GM12878 (cell line): ENCODE measurements around the gene CTCFL. TPM values are rescaled to one million over a fixed set of nuclear protein-coding genes. Genes with fewer than 3 reads are reported as not detected.

Experiments used
- ATAC-seq: fragments of 200-7000 bp; cut with Tn5 transposase; 3 replicates; pipeline ENCODE4 v1.9.1; 2020; ENCODE audit warnings: mild to moderate bottlenecking, moderate library complexity
- BruUV-seq: library from RNA; stranded (reverse); fragments of 400-500 nt; replicated peaks from 2 replicates; lab custom pipeline; 2021; lab: Mats Ljungman, UMichigan
- CTCF ChIA-PET: fragments of 300-600 bp; sonication (Branson Sonifier 250); formaldehyde crosslinking; extraction: SDS; loops from one replicate; lab custom pipeline; 2021; ENCODE audit warnings: inconsistent platforms; lab: Yijun Ruan, JAX
- POLR2A ChIA-PET: fragments of 350-600 bp; formaldehyde crosslinking; extraction: SDS; loops from one replicate; lab custom pipeline; 2021; ENCODE audit warnings: inconsistent platforms; lab: Charles Lee
- RAD21 ChIA-PET: fragments of 300-600 bp; sonication (Branson Sonifier 250); formaldehyde crosslinking; loops from one replicate; lab custom pipeline; 2023; ENCODE audit warnings: antibody characterized with exemption; ENCODE audit not compliant: unreplicated experiment; lab: Charles Lee
- SMC1A ChIA-PET: fragments of 300-600 bp; sonication (Branson Sonifier 250); formaldehyde crosslinking; loops from one replicate; lab custom pipeline; 2023; ENCODE audit not compliant: unreplicated experiment, uncharacterized antibody; lab: Charles Lee
- DNase-seq: peaks from one replicate; pipeline ENCODE4 v3.0.0-alpha.2; 2011; ENCODE audit warnings: low read depth, low spot score
- FAIRE-seq: peaks from 3 replicates; lab custom pipeline; 2011; peaks lifted over from hg19 to GRCh38; lab: Jason Lieb, UNC
- H2AFZ ChIP-seq: 2 replicates; pipeline ENCODE4 v1.6.0; 2011; ENCODE audit warnings: low read depth, low read length, control low read depth; ENCODE audit not compliant: control insufficient read depth
- H3K27ac ChIP-seq: 2 replicates; pipeline ENCODE4 v1.5.1; 2011; ENCODE audit warnings: control low read depth; ENCODE audit not compliant: control insufficient read depth, insufficient read depth
- H3K27me3 ChIP-seq, 2 experiments: replicated peaks in 1 of 2; 2 replicates each; pipeline versions ENCODE4 v1.6.0 to v1.6.1; 2011; ENCODE audit warnings: low read length in 1 of 2; ENCODE audit not compliant: control insufficient read depth in 2 of 2, insufficient read depth in 2 of 2
- H3K36me3 ChIP-seq, 2 experiments: 2 replicates each; pipeline ENCODE4 v1.5.1; 2011; ENCODE audit warnings: low read length in 1 of 2; ENCODE audit not compliant: control insufficient read depth in 2 of 2, insufficient read depth in 2 of 2
- H3K4me1 ChIP-seq: 2 replicates; pipeline ENCODE4 v1.6.1; 2011; ENCODE audit warnings: mild to moderate bottlenecking, low read length, moderate library complexity, mixed read lengths; ENCODE audit not compliant: control insufficient read depth, insufficient read depth
- H3K4me2 ChIP-seq: 2 replicates; pipeline ENCODE4 v1.6.0; 2011; ENCODE audit warnings: control low read depth; ENCODE audit not compliant: control insufficient read depth, insufficient read depth
- H3K4me3 ChIP-seq: fragments of 200-600 bp; sonication (generic); 2 replicates; pipeline ENCODE4 v1.5.1; 2016
- H3K79me2 ChIP-seq: 2 replicates; pipeline ENCODE4 v1.6.0; 2011; ENCODE audit warnings: low read length; ENCODE audit not compliant: control insufficient read depth, insufficient read depth
- H3K9ac ChIP-seq: 2 replicates; pipeline ENCODE4 v1.8.0; 2011; ENCODE audit warnings: low read length, control low read depth, mixed read lengths; ENCODE audit not compliant: control insufficient read depth, insufficient read depth
- H3K9me3 ChIP-seq: replicated peaks from 3 replicates; pipeline ENCODE4 v1.5.1; 2011; ENCODE audit warnings: mild to moderate bottlenecking, low read length; ENCODE audit not compliant: control insufficient read depth, insufficient read depth
- H4K20me1 ChIP-seq: 2 replicates; pipeline ENCODE4 v1.6.0; 2011; ENCODE audit not compliant: control insufficient read depth, insufficient read depth
- BMI1 ChIP-seq: fragments of 450-650 bp; IDR thresholded peaks from 2 replicates; pipeline ENCODE4 v1.6.1; 2016; ENCODE audit warnings: mild to moderate bottlenecking, moderate library complexity, borderline replicate concordance
- HSF1 ChIP-seq: fragments of 150-350 bp; IDR thresholded peaks from 2 replicates; pipeline ENCODE4 v1.6.1; 2014; ENCODE audit warnings: mild to moderate bottlenecking, low read depth, low read length
- KLF5 ChIP-seq: fragments of 450-650 bp; IDR thresholded peaks from 2 replicates; pipeline ENCODE4 v1.6.1; 2014; ENCODE audit warnings: mild to moderate bottlenecking; ENCODE audit not compliant: partially characterized antibody
- MXI1 ChIP-seq: fragments of 150-350 bp; IDR thresholded peaks from 2 replicates; pipeline ENCODE4 v1.6.1; 2011; ENCODE audit warnings: low read depth, mild to moderate bottlenecking, inconsistent platforms, low read length, improper control_type of control experiment
- NFYA ChIP-seq: IDR thresholded peaks from 2 replicates; pipeline ENCODE4 v1.6.1; 2011; ENCODE audit warnings: low read depth, mild to moderate bottlenecking, low read length, improper control_type of control experiment, borderline replicate concordance
- NR2C2 ChIP-seq: IDR thresholded peaks from 2 replicates; pipeline ENCODE4 v1.6.1; 2011; ENCODE audit warnings: borderline replicate concordance, low read depth; ENCODE audit not compliant: control insufficient read depth, insufficient read length
- POLR2A ChIP-seq: IDR thresholded peaks from 2 replicates; pipeline ENCODE4 v1.6.1; 2011; ENCODE audit warnings: low read depth, mild to moderate bottlenecking, low read length
- RAD21 ChIP-seq: IDR thresholded peaks from 2 replicates; pipeline ENCODE4 v1.6.1; 2011; ENCODE audit warnings: mild to moderate bottlenecking, low read depth, low read length, moderate library complexity; ENCODE audit not compliant: insufficient read depth
- RAD51 ChIP-seq: fragments of 450-650 bp; IDR thresholded peaks from 2 replicates; pipeline ENCODE4 v1.6.1; 2016; ENCODE audit warnings: moderate library complexity, mild to moderate bottlenecking, inconsistent platforms
- SIX5 ChIP-seq: IDR thresholded peaks from 2 replicates; pipeline ENCODE4 v1.6.1; 2011; ENCODE audit warnings: mild to moderate bottlenecking, low read depth, low read length, moderate library complexity; ENCODE audit not compliant: severe bottlenecking
- SMAD1 ChIP-seq: fragments of 450-650 bp; IDR thresholded peaks from 2 replicates; pipeline ENCODE4 v1.6.1; 2018; ENCODE audit warnings: mild to moderate bottlenecking, low read depth; ENCODE audit not compliant: partially characterized antibody
- TAF1 ChIP-seq: IDR thresholded peaks from 2 replicates; pipeline ENCODE4 v1.6.1; 2011; ENCODE audit warnings: mild to moderate bottlenecking, low read depth, low read length, borderline replicate concordance
- WGBS: methylation state at CpG from one replicate; pipeline ENCODE4 v1.1.6; 2016; ENCODE audit warnings: low lambda C conversion rate; ENCODE audit not compliant: insufficient replicate concordance, insufficient coverage; ENCODE audit errors: missing lambda C conversion rate; 5-methylcytosine and 5-hydroxymethylcytosine counted together
- in situ Hi-C: fragments of 300-500 bp; cut with MboI; formaldehyde crosslinking; loops from 9 replicates; pipeline ENCODE4 v1.14.3; 2018; ENCODE audit warnings: mixed read lengths
- intact Hi-C: fragments of 100-400 bp; cut with micrococcal nuclease; formaldehyde crosslinking; loops from one replicate; pipeline ENCODE4 v1.14.2; 2022; ENCODE audit not compliant: unreplicated experiment
- polyA plus RNA-seq, 11 experiments: library from polyadenylated mRNA; depleted of rRNA in 4 of 11; unstranded in 6 of 11; stranded (reverse) in 5 of 11; fragments of >200 nt; fragmentation: Nextera tagmentation in 4 of 11; fragmentation: Illumina TruSeq in 1 of 11; extraction: Ambion mirVana in 4 of 11; extraction: Trizol in 1 of 11; gene quantifications; 1 replicate in 1 of 11; 2 replicates in 10 of 11; pipeline versions ENCODE4 v1.2.1 to v1.2.3, GENCODE V29; 2011 to 2016; ENCODE audit warnings: inconsistent platforms in 2 of 11, missing spikeins in 2 of 11, low read depth in 1 of 11
- total RNA-seq, 4 experiments: library from RNA; depleted of rRNA in 3 of 4; stranded (reverse); fragments of >200 nt in 3 of 4; fragmentation: Illumina TruSeq in 1 of 4; extraction: Trizol in 1 of 4; gene quantifications; 2 replicates each; pipeline versions ENCODE4 v1.2.1 to v1.2.3, GENCODE V29; 2013 to 2021

CTCFL gene
- total and polyA plus RNA-seq, 10 of the 15 experiments (the other 5 are each of a cell fraction or from before 2014, with no cell fraction given) = 0.06 to 0.20 (median 0.11) TPM; not detected in 4

- ChIA-PET POLR2A (no interaction called here), SMC1A (no interaction called here), CTCF (interaction anchor here (1.3 to 1.5 kb wide), 2 partner anchors 15 to 50 kb away, joined by 4 to 5 read pairs; no protein-coding TSS in a partner anchor), RAD21 (no interaction called here)
- H3K4me2 ChIP-seq = no peak overlapping the region
- no peaks in the 10 kb centered on the region for H3K4me1 ChIP-seq
- H3K27me3 ChIP-seq = peaks cover 0 to 5% of the 10 kb centered on the region in 2 experiments; a peak in 3 of 4 replicates
- no peaks in the 10 kb centered on the region for H3K9me3 ChIP-seq
- H4K20me1 ChIP-seq = no peaks in the 10 kb centered on the region
- ATAC-seq (no peak), DNase-seq (no peak), FAIRE-seq (no peak)
- H3K4me3 ChIP-seq = no peak overlapping the region
- BruUV-seq = no TSS peak
- no peak overlapping the region for H3K27ac ChIP-seq
- in situ Hi-C loops = no loop called here
- 6% methylated on average over 1 of the region's 1 CpG for whole genome bisulfite sequencing
- intact Hi-C loops = no loop called here
- no peaks in the 10 kb centered on the region for H3K36me3 ChIP-seq
- no peak overlapping the region for H3K9ac ChIP-seq
- TF ChIP-seq HSF1 (no peak), KLF5 (no peak), NR2C2 (no peak), MXI1 (no peak), RAD21 (no peak), POLR2A (no peak), NFYA (no peak), BMI1 (no peak), SIX5 (no peak), TAF1 (no peak), SMAD1 (no peak), RAD51 (no peak)
- H3K79me2 ChIP-seq = no peaks in the 10 kb centered on the region
- H2AFZ ChIP-seq = no peak overlapping the region
Measured at GRCh38 chr20:57566399-57566798, 41.5 kb upstream of the CTCFL start.
